ENCODE results near the gene SAYSD1.

Gene SAYSD1

DNA sequence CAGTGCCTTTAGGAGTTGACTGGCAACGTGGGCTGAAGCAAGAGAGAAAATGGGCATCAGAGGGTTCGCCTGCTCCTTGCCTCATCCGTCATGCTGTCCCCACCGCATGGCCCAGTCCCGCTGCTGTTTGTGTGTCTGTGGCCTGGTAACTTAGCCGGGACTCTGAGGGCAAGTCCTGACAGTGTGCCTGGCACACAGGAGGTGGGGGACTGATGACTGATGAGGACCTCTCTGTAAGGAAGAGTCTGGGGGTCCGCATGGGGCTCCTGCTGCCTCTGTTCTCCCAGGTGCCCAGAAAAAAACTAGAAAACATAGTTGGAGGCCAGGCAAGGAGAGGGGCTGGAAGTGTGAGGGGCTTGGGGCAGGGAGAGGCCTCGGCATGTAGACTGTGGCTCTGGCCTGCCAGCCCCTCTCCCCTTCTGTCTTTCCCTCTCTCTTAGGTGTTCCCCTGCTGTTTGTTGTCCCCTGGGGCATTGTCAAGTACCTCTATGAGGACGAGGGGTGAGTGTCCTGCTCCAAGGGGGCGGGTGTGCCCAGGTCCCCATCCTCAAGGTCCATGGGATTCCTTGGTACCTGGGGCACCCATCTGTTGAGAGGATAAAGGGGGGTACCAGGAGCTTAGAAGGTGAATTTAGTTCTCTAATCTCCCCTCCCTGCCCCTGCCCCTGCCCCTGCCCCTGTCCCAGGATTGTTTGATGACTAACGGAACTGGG, 36.9 kb downstream of the SAYSD1 start:
- DNase-seq, result no peak

DNA sequence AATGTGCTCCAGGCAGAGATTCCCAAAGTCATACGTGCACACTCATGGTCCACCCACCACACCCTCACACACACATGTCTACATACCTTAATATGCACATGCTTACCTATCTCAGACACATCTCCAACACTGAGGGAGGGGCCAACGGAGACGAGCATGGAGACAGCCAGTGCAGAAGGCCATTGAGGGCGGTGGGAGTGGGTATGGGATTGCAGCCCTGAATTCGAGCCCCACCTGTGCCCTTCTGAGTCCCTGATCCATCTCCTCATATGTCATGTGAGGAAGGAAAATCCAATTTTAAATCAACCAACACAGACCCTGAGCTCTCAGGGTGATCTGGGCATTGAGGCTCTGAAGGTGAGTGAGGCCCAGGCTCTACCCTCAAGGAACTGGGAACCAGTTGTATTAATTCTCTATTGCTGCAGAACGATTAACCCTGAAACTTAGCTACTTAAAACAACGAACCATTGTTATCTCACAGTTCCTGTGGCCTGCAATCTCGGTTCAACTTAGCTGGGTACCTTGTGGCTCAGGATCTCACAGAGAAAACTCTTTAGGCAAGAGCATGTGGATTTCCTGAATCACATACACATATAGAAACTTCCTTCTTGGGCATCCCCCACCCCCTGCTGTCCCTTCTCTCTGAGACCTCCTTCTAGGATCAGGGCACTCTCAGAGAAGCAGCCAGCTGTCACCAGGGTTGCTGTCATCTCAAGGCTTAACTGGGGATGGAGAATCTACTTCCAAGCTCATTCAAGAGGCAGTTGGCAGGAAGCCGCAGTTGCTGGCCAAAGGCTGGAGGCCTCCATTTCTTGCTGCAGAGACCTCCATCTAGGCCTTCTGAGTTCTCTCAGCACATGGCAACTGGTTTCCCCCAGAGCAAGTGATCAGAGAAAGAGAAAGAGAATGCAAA, 38.1 kb downstream of the SAYSD1 start:
- DNase-seq, result no peak

GRCh38 chr6:39075807-39076622, 39.0 kb downstream of the SAYSD1 start:
- DNase-seq, result no peak

- no peak for DNase-seq
Observed at GRCh38 chr6:39075010-39075686, 39.8 kb downstream of the SAYSD1 start.

DNA sequence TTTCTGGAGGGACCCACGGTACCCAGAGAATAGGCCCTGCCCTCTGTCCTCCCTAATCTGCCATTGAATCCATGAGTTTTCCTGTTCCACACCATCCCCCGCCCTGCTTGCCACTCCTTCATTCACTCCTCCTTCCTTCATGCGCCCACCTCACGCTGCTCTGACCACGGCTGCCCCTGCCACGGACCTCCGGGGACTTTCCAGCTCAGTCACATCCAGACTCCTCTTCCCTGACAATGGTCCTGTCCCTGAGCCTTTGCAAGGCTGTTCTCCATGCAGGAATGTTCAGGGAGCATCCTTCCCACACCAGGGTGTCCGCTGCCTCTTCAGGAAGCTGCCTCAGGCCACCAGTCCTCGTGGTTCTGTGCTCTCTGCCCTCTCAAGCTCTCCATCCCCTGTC, 40.5 kb downstream of the SAYSD1 start:
- no peak for DNase-seq

DNA sequence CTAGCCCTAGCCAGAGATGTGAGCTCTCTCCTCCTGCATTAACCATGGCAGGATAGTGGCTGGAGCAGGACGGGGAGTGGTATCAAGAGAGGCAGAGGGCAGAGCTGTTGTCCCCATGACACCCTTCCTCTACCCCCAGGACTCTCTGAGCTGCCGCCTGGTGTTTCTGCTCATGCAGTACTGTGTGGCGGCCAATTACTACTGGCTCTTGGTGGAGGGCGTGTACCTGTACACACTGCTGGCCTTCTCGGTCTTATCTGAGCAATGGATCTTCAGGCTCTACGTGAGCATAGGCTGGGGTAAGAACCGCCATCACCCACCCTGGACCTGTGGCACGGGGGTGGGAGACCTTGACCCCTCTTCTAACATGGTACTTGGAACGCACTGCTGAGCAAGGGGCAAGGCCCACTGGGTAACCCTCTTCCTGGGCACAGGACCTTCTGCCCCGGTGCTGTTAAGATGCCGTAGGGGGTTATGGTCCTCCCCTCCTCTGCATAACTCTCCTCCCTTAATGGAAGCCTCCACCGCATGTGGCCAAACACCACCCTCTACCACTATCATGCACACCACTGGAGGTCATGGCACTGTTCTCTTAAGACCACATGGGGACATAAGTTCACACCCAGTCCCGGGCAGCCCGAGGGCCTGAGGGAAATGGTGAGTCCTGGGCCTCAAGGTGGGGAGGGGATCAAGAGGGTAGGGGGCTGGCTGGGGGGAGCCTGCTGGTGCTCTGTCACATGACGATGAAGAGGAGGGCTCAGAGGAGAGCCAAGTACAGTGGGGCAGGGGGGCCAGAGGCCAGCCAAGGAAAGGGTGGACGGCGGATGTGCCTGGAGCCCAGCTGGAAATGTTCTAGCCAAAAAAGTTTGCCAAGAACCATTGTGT, 41.3 kb downstream of the SAYSD1 start:
- no peak for DNase-seq

DNA sequence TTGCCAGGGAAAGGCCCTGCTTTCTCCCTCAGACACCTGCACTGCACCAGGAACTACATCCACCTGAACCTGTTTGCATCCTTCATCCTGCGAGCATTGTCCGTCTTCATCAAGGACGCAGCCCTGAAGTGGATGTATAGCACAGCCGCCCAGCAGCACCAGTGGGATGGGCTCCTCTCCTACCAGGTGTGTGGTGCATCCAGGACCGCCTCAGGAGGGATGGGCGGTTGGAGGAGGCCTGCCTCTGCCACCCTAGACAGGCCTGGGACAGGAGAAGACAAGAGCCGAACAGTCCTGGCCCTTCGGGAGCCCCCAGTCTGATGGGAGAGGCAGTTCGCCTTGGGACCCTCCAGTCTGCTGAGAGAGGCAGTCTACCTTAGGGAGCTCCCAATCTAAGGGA, 42.2 kb downstream of the SAYSD1 start:
- DNase-seq, result no peak

- no peak for DNase-seq
Observed at GRCh38 chr6:39068391-39068790, 46.6 kb downstream of the SAYSD1 start.

DNA sequence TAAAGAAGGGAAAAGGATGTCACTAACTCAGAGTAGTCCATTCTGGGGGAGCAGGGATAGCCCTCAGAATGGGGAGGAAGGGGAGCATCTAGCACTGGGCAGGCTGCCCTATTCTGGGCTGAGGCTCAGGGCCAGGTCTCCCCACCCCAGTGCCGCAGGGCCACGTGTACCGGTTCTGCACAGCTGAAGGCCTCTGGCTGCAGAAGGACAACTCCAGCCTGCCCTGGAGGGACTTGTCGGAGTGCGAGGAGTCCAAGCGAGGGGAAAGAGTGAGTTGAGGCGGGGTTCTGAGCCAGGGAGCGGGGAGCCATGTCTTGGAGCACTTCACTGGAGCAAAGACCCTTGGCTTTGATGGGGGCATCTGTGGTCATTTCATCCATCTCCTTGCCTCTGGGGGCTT, 49.4 kb downstream of the SAYSD1 start:
- DNase-seq, result no peak

DNA sequence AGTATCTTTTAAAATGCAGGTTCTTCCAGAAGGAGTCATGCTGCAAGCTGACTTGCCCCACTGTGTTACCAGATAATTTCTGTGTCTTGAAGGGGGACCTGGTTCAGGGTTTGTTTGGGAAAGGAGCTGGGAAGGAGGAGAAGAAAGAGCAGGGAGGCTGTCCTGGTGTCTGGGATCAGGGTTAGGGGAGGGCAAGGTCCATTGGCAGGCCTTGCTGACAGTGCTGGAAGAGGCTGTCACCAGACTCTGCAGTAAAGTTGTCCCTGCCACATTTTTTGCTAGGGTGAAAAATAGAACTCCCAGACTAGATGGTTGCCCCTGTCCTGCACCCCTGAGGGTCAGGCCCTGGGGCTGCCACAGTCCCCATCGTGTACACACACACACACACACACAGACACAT, 51.5 kb downstream of the SAYSD1 start:
- no peak for DNase-seq

DNA sequence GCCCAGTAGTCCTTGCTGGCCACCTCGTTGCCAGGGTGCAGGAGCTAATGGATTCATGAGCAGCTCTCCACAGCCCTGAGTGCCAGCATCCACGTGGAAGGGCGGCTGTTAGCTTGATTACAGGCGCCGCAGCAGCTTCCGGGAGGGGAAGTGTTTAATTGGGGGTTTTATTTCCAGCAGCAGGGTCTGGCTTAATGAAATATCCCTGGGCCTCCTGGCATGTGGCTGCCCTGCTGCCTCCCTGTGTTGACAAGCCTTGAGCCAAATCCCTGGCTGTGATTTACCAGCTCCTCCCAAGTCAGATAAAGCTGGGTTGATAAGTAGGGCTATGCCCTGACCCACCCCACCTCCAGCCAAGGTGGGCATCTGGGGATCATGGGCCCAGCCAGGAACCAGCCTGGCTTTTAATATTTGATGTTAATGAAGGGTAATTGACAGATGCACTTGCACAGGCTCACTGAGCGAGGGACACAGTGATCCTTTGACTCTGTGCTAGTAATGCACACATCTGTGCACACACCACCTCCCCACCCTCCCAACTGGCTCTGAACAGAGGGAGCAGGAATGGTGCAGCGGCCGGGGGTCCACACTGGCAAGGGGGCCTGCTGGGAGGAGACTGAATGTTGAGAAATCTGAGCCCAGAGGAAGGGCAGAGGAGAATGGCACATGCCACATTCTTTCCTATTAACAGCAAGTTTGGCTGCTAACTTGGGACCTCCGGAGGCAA, 52.8 kb downstream of the SAYSD1 start:
- DNase-seq, result no peak

GRCh38 chr6:39061588-39061987, 53.4 kb downstream of the SAYSD1 start:
- DNase-seq, result no peak

DNA sequence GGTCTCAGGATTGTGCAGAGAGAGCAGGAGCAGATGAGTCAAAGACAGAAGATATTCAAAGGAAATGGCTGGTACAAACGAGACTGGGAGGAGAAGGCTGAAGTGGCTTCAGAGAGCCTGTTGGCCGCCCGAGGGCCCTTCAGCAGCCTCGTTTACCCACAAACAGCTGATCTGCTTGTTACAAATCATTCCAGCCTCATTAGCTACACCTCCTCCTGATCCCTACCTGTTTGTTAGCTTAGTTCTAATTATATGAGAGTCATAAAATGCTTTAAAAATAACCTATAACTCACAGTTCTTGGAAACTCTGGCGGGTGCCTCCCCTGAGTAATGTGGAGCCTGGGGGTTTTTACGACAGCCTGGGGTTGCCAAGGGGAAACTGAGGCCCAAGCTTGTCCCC, 53.8 kb downstream of the SAYSD1 start:
- no peak for DNase-seq

DNA sequence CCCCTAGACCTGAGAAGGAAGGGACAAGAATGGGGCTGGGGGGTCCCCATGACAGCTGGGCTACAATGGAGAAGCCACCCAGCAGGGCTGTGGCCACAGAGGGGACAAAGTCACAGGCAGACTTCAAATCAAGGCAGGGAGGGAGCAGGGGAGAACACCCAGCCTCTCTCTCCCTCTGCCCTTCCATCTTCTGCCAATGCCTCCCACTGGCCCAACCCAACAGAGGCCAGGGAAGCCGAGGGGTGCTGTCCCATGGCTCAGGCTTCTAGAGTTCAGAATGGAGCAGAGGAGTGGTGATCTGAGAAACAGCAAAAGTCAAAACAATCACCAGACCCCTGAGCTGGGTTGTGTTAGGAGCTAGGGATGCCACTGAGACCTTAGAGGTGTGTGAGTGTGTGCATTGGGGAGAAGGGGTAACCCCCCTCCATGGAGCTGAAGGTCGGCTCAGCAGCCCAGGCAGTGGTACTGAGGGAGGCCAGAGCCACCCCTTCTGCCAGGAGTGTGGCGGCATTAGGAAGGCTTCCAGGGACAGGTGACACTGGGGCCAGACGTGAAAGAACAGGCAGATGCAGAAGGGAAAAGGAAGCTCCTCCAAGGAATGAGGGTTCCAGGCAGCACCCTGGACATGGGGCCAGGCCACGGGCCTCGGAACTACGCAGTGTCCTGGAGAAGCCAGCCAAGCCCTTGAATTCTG, 54.4 kb downstream of the SAYSD1 start:
- no peak for DNase-seq

GRCh38 chr6:39059496-39060310, 55.3 kb downstream of the SAYSD1 start:
- DNase-seq, result no peak

- no peak for DNase-seq
Observed at GRCh38 chr6:39058471-39059147, 56.4 kb downstream of the SAYSD1 start.

DNA sequence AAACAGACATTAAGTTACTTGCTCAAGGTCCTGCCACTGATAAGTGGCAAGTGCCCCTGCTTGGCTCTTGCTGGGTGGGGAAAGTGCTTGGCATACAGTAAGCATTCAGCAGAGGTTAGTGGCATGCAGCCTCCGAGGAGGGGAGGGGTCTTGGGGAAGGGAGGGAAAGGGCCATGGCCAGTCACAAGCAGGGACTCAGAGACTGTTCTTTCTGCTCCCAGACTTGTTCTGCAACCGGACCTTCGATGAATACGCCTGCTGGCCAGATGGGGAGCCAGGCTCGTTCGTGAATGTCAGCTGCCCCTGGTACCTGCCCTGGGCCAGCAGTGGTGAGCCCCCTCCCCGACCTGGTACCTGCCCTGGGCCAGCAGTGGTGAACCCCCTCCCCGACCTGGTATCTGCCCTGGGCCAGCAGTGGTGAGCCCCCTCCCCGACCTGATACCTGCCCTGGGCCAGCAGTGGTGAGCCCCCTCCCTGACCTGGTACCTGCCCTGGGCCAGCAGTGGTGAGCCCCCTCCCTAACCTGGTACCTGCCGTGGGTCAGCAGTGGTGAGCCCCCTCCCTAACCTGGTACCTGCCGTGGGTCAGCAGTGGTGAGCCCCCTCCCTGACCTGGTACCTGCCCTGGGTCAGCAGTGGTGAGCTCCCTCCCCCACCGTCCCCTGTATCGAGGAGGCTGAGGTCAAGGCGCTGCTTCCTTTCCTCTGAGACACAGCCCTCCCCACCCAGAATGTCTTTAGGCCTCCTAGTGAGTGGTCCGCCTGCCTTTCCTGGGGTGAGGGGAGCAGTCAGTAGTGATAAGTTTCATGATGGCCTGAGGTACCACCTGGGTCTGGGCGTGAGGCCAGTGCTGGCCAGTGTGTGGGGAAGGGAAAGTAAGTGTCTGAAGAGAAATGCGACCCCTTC, 57.5 kb downstream of the SAYSD1 start:
- DNase-seq, result no peak

DNA sequence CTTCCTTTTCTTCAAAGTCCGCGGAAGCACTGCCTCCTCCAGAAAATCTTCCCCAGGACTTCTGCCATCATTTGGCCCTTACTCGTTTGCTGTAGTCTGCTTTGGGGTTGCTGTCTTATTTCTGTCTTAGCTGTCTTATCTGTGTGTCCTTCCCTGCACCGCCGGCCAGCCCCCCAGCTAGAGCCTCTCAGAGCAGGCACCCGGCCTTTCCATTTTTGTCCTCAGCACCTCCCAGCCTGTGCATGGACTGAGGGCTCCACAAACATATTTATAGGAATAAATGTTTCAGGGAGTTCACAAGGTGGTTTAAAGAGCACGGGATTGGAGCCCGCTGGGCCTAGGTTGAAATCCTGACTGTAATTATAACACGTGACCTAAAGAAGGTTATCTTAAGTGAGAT, 58.3 kb downstream of the SAYSD1 start:
- DNase-seq, result no peak

All from GOT3 (cell line).